ENCODE data around the gene EXD3. TPM values are rescaled to one million over a fixed set of nuclear protein-coding genes. Genes with fewer than 3 reads are reported as not detected.

EXD3 gene
- total and polyA plus RNA-seq, 2 donors = 3.4 to 16.8 TPM

- DNase-seq (ENCODE audit: low read depth in 6 of 9, low spot score in 9 of 9) = no peak
- 95% methylated on average over 52 of the region's 52 CpGs for WGBS
- Histone ChIP-seq H3K4me1 (ENCODE audit: control insufficient read depth in 2 of 2, insufficient read depth in 2 of 2, low read length in 2 of 2) (peaks cover 0 to under 1% of the 10 kb centered on the region in 2 donors), H3K4me3 (ENCODE audit: low read length in 2 of 2) (no peak overlapping the region), H3K27me3 (ENCODE audit: control insufficient read depth in 2 of 2, insufficient read depth in 1 of 2, low read length in 1 of 2) (no peaks in the 10 kb centered on the region), H3K9me3 (ENCODE audit: control insufficient read depth in 2 of 2, insufficient read depth in 1 of 2, low read length in 1 of 2) (peaks cover 0 to 9% of the 10 kb centered on the region in 2 donors), H3K27ac (ENCODE audit: low read depth in 1 of 2, low read length in 1 of 2) (no peak overlapping the region), H3K36me3 (ENCODE audit: control insufficient read depth in 2 of 2, insufficient read depth in 2 of 2, low read length in 1 of 2) (no peaks in the 10 kb centered on the region)
Measured at GRCh38 chr9:137370865-137371520, 52.0 kb downstream of the EXD3 start.

DNA sequence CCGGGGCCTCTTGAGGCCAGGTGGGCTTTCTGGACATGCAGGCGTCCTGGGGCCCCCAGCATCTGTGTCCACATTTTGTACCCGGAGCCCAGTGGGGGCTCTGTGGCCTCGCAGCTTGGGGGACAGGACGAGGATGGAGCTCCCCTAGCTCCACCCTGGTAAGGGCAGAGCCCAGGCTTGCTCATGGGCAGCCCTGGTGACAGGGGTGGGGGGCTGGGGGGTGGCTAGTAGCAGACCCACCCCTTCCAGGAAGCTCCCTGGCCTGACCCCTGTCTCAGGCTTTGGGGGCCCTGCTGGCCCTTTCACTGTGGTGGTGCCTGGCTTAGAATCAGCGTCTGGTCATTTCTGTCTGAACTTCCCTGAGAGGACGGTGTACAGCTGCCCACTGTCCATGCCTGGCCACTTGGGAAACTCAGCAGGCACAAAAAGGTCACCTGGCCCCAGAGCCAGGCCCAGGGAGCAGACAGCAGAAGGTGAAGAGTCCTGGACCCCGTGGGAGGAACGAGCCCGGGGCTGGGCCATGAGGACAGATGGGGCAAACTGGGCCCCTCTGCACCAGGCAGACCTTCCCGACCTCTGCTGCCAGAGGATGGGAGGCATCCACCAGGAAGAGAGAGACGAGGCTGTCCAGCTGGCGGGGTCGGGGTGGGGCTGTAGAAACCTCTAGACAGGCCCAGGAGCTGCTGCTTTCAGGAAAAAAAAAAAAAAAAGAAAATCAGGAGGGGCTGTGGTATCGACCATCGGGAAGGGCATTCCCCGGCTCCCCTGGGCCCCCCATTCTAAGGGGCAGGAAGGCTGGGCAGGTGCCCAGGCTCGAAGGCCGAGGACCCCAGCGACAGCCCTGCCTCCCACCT is 52.8 kb downstream of the EXD3 start:
- peaks cover 0 to 4% of the 10 kb centered on the region in 2 donors for H3K9me3 ChIP-seq (ENCODE audit: control insufficient read depth in 2 of 2, insufficient read depth in 1 of 2, low read length in 1 of 2)
- DNase-seq (ENCODE audit: low read depth in 6 of 9, low spot score in 9 of 9) = no peak
- no peaks in the 10 kb centered on the region for H3K27me3 ChIP-seq (ENCODE audit: control insufficient read depth in 2 of 2, insufficient read depth in 1 of 2, low read length in 1 of 2)
- H3K4me1 ChIP-seq (ENCODE audit: control insufficient read depth in 2 of 2, insufficient read depth in 2 of 2, low read length in 2 of 2) = peaks cover 0 to 2% of the 10 kb centered on the region in 2 donors
- H3K27ac ChIP-seq (ENCODE audit: low read depth in 1 of 2, low read length in 1 of 2) = no peak overlapping the region
- WGBS = 90% methylated on average over 20 of the region's 20 CpGs
- H3K4me3 ChIP-seq (ENCODE audit: low read length in 2 of 2) = no peak overlapping the region
- H3K36me3 ChIP-seq (ENCODE audit: control insufficient read depth in 2 of 2, insufficient read depth in 2 of 2, low read length in 1 of 2) = no peaks in the 10 kb centered on the region

DNA sequence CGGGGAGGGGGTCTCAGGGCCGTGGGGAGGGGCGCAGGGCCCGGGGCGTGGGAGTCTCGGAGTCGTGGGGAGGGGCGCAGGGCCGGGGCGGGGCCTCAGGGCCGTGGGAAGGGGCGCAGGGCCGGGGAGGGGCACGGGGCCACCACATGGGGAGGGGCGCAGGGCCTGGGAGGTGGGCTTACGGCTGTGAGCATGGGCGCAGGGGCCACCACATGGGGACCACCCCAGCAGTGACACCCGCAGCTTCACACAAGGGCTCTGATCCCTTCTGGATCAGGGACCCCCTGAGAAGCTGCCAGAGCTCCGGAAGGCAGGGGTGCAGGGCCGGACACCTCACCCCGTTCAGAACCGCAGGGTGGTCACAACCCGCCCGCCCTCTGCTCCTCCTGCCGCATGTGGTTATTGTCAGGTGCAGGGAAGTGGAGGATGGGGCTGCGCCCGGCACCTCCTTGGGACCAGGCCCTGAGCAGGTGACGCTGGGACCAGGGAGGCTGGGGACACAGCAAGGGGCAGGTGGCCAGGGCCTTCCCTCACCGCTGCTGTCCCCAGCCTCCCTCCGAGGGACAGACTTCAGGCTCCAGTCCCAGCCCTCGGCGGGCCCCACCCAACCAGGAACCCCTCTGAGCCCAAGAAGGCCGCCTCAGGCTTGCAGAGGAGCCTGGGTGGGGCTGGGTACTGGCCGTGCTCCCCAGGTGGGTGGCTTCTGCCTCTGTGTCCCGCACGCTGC is 53.7 kb downstream of the EXD3 start:
- WGBS = 95% methylated on average over 36 of the region's 36 CpGs
- peaks cover 0 to 4% of the 10 kb centered on the region in 2 donors for H3K9me3 ChIP-seq (ENCODE audit: control insufficient read depth in 2 of 2, insufficient read depth in 1 of 2, low read length in 1 of 2)
- H3K4me1 ChIP-seq (ENCODE audit: control insufficient read depth in 2 of 2, insufficient read depth in 2 of 2, low read length in 2 of 2) = peaks cover 0 to 2% of the 10 kb centered on the region in 2 donors
- no peak for DNase-seq (ENCODE audit: low read depth in 6 of 9, low spot score in 9 of 9)
- no peak overlapping the region for H3K4me3 ChIP-seq (ENCODE audit: low read length in 2 of 2)
- no peak overlapping the region for H3K27ac ChIP-seq (ENCODE audit: low read depth in 1 of 2, low read length in 1 of 2)
- no peaks in the 10 kb centered on the region for H3K36me3 ChIP-seq (ENCODE audit: control insufficient read depth in 2 of 2, insufficient read depth in 2 of 2, low read length in 1 of 2)
- no peaks in the 10 kb centered on the region for H3K27me3 ChIP-seq (ENCODE audit: control insufficient read depth in 2 of 2, insufficient read depth in 1 of 2, low read length in 1 of 2)

DNA sequence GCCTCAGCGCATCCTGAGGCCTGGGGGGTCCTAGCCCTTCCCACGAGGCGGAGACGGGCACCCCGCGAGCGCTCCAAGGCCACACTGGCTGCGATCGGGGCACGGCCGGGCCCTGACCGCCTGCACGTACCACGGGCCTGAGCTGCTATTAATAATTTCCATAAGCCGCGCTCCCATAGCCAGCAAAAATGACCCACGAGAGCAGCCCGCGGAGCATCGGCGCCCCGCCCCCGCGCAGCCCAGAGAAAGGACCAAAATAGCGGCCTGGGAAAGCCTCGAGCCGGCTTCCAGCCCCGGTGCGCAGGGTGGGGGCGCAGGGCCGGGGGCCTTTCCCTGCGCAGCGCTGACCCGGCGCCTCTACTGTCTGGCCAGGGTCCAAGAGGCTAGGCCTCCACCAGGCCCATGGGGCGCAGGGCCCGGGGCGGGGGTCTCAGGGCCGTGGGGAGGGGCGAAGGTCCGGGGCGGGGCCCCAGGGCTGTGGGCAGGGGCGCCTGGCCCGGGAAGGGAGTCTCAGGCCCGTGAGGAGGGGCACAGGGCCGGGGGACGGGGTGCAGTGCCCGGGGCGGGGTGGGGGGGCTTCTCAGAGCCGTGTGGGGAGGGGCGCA is 54.4 kb downstream of the EXD3 start:
- Histone ChIP-seq H3K27ac (ENCODE audit: low read depth in 1 of 2, low read length in 1 of 2) (no peak overlapping the region), H3K27me3 (ENCODE audit: control insufficient read depth in 2 of 2, insufficient read depth in 1 of 2, low read length in 1 of 2) (no peaks in the 10 kb centered on the region), H3K36me3 (ENCODE audit: control insufficient read depth in 2 of 2, insufficient read depth in 2 of 2, low read length in 1 of 2) (no peaks in the 10 kb centered on the region), H3K9me3 (ENCODE audit: control insufficient read depth in 2 of 2, insufficient read depth in 1 of 2, low read length in 1 of 2) (no peaks in the 10 kb centered on the region), H3K4me3 (ENCODE audit: low read length in 2 of 2) (no peak overlapping the region), H3K4me1 (ENCODE audit: control insufficient read depth in 2 of 2, insufficient read depth in 2 of 2, low read length in 2 of 2) (peaks cover 0 to 2% of the 10 kb centered on the region in 2 donors)
- no peak for DNase-seq (ENCODE audit: low read depth in 6 of 9, low spot score in 9 of 9)
- WGBS = 94% methylated on average over 51 of the region's 51 CpGs

- Histone ChIP-seq H3K36me3 (ENCODE audit: control insufficient read depth in 2 of 2, insufficient read depth in 2 of 2, low read length in 1 of 2) (no peaks in the 10 kb centered on the region), H3K27me3 (ENCODE audit: control insufficient read depth in 2 of 2, insufficient read depth in 1 of 2, low read length in 1 of 2) (no peaks in the 10 kb centered on the region), H3K9me3 (ENCODE audit: control insufficient read depth in 2 of 2, insufficient read depth in 1 of 2, low read length in 1 of 2) (no peaks in the 10 kb centered on the region), H3K4me1 (ENCODE audit: control insufficient read depth in 2 of 2, insufficient read depth in 2 of 2, low read length in 2 of 2) (peaks cover 0 to 2% of the 10 kb centered on the region in 2 donors), H3K27ac (ENCODE audit: low read depth in 1 of 2, low read length in 1 of 2) (no peak overlapping the region), H3K4me3 (ENCODE audit: low read length in 2 of 2) (no peak overlapping the region)
- WGBS = 95% methylated on average over 38 of the region's 38 CpGs
- DNase-seq (ENCODE audit: low read depth in 6 of 9, low spot score in 9 of 9) = no peak
Measured at GRCh38 chr9:137367506-137368430, 55.2 kb downstream of the EXD3 start.

- Histone ChIP-seq H3K9me3 (ENCODE audit: control insufficient read depth in 2 of 2, insufficient read depth in 1 of 2, low read length in 1 of 2) (no peaks in the 10 kb centered on the region), H3K27me3 (ENCODE audit: control insufficient read depth in 2 of 2, insufficient read depth in 1 of 2, low read length in 1 of 2) (no peaks in the 10 kb centered on the region), H3K4me1 (ENCODE audit: control insufficient read depth in 2 of 2, insufficient read depth in 2 of 2, low read length in 2 of 2) (peaks cover 0 to 2% of the 10 kb centered on the region in 2 donors), H3K36me3 (ENCODE audit: control insufficient read depth in 2 of 2, insufficient read depth in 2 of 2, low read length in 1 of 2) (no peaks in the 10 kb centered on the region), H3K4me3 (ENCODE audit: low read length in 2 of 2) (no peak overlapping the region), H3K27ac (ENCODE audit: low read depth in 1 of 2, low read length in 1 of 2) (no peak overlapping the region)
- WGBS = 96% methylated on average over 19 of the region's 19 CpGs
- no peak for DNase-seq (ENCODE audit: low read depth in 6 of 9, low spot score in 9 of 9)
Measured at GRCh38 chr9:137366891-137367381, 56.0 kb downstream of the EXD3 start.

- 94% methylated on average over 17 of the region's 17 CpGs for WGBS
- Histone ChIP-seq H3K9me3 (ENCODE audit: control insufficient read depth in 2 of 2, insufficient read depth in 1 of 2, low read length in 1 of 2) (no peaks in the 10 kb centered on the region), H3K27ac (ENCODE audit: low read depth in 1 of 2, low read length in 1 of 2) (no peak overlapping the region), H3K4me1 (ENCODE audit: control insufficient read depth in 2 of 2, insufficient read depth in 2 of 2, low read length in 2 of 2) (peaks cover 0 to 2% of the 10 kb centered on the region in 2 donors), H3K27me3 (ENCODE audit: control insufficient read depth in 2 of 2, insufficient read depth in 1 of 2, low read length in 1 of 2) (no peaks in the 10 kb centered on the region), H3K36me3 (ENCODE audit: control insufficient read depth in 2 of 2, insufficient read depth in 2 of 2, low read length in 1 of 2) (no peaks in the 10 kb centered on the region), H3K4me3 (ENCODE audit: low read length in 2 of 2) (no peak overlapping the region)
- no peak for DNase-seq (ENCODE audit: low read depth in 6 of 9, low spot score in 9 of 9)
Measured at GRCh38 chr9:137366445-137366810, 56.5 kb downstream of the EXD3 start.
